Gastroesophageal sphincter (tissue), 4 donors: ENCODE measurements around the gene B3GLCT. TPM values are rescaled to one million over a fixed set of nuclear protein-coding genes. Genes with fewer than 3 reads are reported as not detected.
"Not testable (repeated sequence)": the region's sequence is repeated elsewhere in the genome, so short reads cannot be mapped to it uniquely, and the experiment has no call there.

Experiments
- ATAC-seq: fragments of 150-250 bp; one replicate; pipeline ENCODE4 v1.9.1; 2016; ENCODE audit warnings: mild to moderate bottlenecking, moderate library complexity
- H3K27ac ChIP-seq, 4 donors: fragments of 200-600 bp; sonication (generic) in 3 of 4; 1 replicate in 3 of 4; 2 replicates in 1 of 4; pipeline ENCODE4 v1.5.1; 2016 to 2019
- H3K27me3 ChIP-seq: fragments of 200-600 bp; sonication (generic); one replicate; pipeline ENCODE4 v1.5.1; 2019
- H3K36me3 ChIP-seq, 2 donors: fragments of 200-600 bp; sonication (generic); one replicate each; pipeline ENCODE4 v1.5.1; 2019; ENCODE audit warnings: control low read depth in 1 of 2
- H3K4me1 ChIP-seq, 3 donors: fragments of 200-600 bp; sonication (generic); 1 replicate in 2 of 3; 2 replicates in 1 of 3; pipeline ENCODE4 v1.5.1; 2016 to 2019; ENCODE audit warnings: control low read depth in 2 of 3
- H3K4me3 ChIP-seq, 2 donors: fragments of 200-600 bp; sonication (generic); one replicate each; pipeline ENCODE4 v1.5.1; 2019; ENCODE audit warnings: mild to moderate bottlenecking in 1 of 2, moderate library complexity in 1 of 2
- H3K9me3 ChIP-seq, 3 donors: fragments of 200-600 bp; sonication (generic); one replicate each; pipeline ENCODE4 v1.5.1; 2017 to 2019; ENCODE audit warnings: control low read depth in 2 of 3
- EP300 ChIP-seq: sonication (generic); formaldehyde crosslinking; IDR thresholded peaks from one replicate; pipeline ENCODE4 v1.6.1; 2017; ENCODE audit warnings: antibody characterized with exemption, mild to moderate bottlenecking
- POLR2A ChIP-seq, 2 donors: fragments of 450-650 bp; IDR thresholded peaks; one replicate each; pipeline ENCODE4 v1.6.1; 2017; ENCODE audit warnings: antibody characterized with exemption in 2 of 2, mild to moderate bottlenecking in 2 of 2, moderate library complexity in 1 of 2
- POLR2AphosphoS5 ChIP-seq: sonication (generic); formaldehyde crosslinking; IDR thresholded peaks from one replicate; pipeline ENCODE4 v1.6.1; 2017; ENCODE audit warnings: antibody characterized with exemption
- WGBS, 2 donors: methylation state at CpG; one replicate each; pipeline ENCODE4 v1.1.5; 2018; ENCODE audit warnings: low coverage in 1 of 2; 5-methylcytosine and 5-hydroxymethylcytosine counted together
- total RNA-seq, 4 donors: library from RNA; depleted of rRNA; stranded (reverse); fragments of >200 nt; gene quantifications; one replicate each; pipeline ENCODE4 v1.1.0, GENCODE V29; 2016
- TF ChIP-seq, protein P1 (sequence below), 4 experiments: fragments of 200-600 bp in 2 of 4; fragments of 450-650 bp in 2 of 4; sonication (generic) in 1 of 4; IDR thresholded peaks; one replicate each; pipeline ENCODE4 v1.5.1; 2017 to 2019; ENCODE audit warnings: antibody characterized with exemption in 4 of 4, mild to moderate bottlenecking in 2 of 4, moderate library complexity in 2 of 4

The B3GLCT gene
- total RNA-seq, 4 donors from 2014 or later: 6.2 to 15.2 (median 7.8) TPM

DNA sequence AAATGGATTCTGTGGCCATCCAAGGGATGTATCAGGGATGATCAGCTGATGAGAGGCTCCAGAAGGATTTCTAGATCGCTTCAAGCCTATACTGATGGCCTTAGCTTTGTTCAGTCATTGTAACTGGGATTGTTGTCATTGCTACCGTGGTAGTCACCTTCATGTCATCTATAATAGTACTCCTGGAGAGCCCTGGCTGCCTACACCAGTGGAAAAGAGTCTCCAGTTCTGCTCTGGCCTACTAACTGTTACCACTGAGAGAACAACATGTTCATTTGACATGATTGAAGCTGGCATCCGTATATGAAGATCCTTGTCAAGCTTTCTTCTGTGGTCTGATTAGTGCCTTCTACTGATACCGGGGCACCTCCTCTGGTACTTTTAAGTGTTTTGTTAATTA, 131.3 kb downstream of the B3GLCT start:
- ATAC-seq: no peak

DNA sequence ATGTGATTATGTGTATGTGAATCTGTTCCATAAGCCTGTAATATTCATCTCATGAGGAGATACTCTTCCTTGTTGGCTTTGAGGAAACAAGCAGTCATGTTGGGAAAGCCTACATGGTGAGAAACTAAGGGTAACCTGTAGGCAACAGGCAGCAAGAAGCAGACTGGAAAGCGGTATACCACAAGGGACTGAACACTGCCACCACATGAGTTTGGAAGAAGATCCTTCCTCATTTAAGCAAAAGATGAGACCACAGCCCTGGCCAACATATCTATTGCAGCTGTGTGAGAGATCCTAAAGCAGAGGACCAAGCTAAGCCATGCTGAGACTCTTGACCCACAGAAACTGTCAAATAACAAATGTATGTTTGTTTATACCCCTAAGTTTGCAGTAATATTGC, 134.8 kb downstream of the B3GLCT start:
- Histone ChIP-seq H3K36me3 (peaks cover 0 to 10% of the 10 kb centered on the region in 2 donors), H3K27ac (no peak overlapping the region), H3K4me3 (no peak overlapping the region), H3K4me1 (no peaks in the 10 kb centered on the region), H3K9me3 (peaks cover 0 to 21% (median 0%) of the 10 kb centered on the region in 3 donors), H3K27me3 (no peaks in the 10 kb centered on the region)
- TF ChIP-seq EP300 (no peak), POLR2AphosphoS5 (no peak), POLR2A (IDR thresholded peaks at IDR 0.05) (no peak)
- TF ChIP-seq, protein P1, sequence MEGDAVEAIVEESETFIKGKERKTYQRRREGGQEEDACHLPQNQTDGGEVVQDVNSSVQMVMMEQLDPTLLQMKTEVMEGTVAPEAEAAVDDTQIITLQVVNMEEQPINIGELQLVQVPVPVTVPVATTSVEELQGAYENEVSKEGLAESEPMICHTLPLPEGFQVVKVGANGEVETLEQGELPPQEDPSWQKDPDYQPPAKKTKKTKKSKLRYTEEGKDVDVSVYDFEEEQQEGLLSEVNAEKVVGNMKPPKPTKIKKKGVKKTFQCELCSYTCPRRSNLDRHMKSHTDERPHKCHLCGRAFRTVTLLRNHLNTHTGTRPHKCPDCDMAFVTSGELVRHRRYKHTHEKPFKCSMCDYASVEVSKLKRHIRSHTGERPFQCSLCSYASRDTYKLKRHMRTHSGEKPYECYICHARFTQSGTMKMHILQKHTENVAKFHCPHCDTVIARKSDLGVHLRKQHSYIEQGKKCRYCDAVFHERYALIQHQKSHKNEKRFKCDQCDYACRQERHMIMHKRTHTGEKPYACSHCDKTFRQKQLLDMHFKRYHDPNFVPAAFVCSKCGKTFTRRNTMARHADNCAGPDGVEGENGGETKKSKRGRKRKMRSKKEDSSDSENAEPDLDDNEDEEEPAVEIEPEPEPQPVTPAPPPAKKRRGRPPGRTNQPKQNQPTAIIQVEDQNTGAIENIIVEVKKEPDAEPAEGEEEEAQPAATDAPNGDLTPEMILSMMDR (IDR thresholded peaks at IDR 0.05): no peak
- 56% methylated on average over 1 of the region's 1 CpG; no CpG with 5 or more reads in 1 of the 2 donors for WGBS, 2 donors
- no peak for ATAC-seq

More for the DNA sequence above, 131.3 kb downstream of the B3GLCT start:
- Histone ChIP-seq H3K27me3 (no peaks in the 10 kb centered on the region), H3K27ac (no peak overlapping the region), H3K9me3 (peaks cover 0 to 2% (median 0%) of the 10 kb centered on the region in 3 donors), H3K4me1 (no peaks in the 10 kb centered on the region), H3K4me3 (no peak overlapping the region), H3K36me3 (peaks cover 0 to 22% of the 10 kb centered on the region in 2 donors)
- TF ChIP-seq, protein P1 (IDR thresholded peaks at IDR 0.05): no peak
- WGBS, 2 donors: 93 to 95% methylated on average over 2 to 4 of the region's 4 CpGs

DNA sequence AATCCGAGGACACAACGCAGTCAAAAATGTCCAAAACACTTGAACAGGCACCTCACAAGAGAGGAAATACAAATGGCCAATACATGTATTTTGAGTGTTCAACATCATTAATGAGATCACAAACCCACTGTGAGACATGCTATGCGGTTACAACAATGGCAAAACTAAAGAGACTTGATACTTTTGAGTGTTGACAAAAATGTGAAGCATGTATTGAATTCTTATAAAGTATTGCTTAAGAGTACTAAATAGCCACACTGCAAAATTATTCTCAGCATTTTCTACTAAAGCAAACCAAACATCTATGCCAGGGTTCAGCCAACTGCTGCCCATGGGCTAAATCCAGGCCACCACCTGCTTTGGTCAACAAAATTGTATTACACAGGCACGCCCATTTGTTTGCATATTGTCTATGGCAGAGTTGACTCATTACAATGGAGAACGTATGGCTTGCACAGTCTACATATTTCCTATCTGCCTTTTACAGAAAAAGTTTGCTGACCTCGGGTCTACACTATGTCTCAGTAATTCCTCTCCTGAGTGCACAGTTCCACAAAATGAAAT, 135.3 kb downstream of the B3GLCT start:
- no peaks in the 10 kb centered on the region for H3K27me3 ChIP-seq
- WGBS, 2 donors: 74 to 81% methylated on average over 6 of the region's 6 CpGs
- TF ChIP-seq POLR2AphosphoS5: no peak
- no peak overlapping the region for H3K4me3 ChIP-seq
- H3K27ac ChIP-seq: no peak overlapping the region
- peaks cover 0 to 26% (median 0%) of the 10 kb centered on the region in 3 donors for H3K9me3 ChIP-seq
- H3K4me1 ChIP-seq: no peaks in the 10 kb centered on the region
- no peak for ATAC-seq
- peaks cover 0 to 7% of the 10 kb centered on the region in 2 donors for H3K36me3 ChIP-seq

DNA sequence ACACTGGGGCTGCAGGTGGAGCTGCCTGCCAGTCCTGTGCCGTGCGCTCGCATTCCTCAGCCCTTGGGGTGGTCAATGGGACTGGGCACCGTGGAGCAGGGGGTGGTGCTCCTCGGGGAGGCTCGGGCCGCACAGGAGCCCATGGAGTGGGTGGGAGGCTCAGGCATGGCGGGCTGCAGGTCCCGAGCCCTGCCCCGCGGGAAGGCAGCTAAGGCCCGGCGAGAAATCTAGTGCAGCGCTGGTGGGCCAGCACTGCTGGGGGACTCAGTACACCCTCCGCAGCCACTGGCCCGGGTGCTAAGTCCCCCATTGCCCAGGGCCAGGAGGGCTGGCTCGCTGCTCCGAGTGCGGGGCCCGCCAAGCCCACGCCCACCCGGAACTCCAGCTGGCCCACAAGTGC, 139.8 kb downstream of the B3GLCT start:
- H3K9me3 ChIP-seq: peaks cover 0 to 43% (median 0%) of the 10 kb centered on the region in 3 donors
- ATAC-seq, H3K27ac ChIP-seq, H3K36me3 ChIP-seq, H3K4me1 ChIP-seq, H3K4me3 ChIP-seq, H3K27me3 ChIP-seq: not testable (repeated sequence)
- no CpG with 5 or more reads among the region's 22 CpGs for WGBS, 2 donors

DNA sequence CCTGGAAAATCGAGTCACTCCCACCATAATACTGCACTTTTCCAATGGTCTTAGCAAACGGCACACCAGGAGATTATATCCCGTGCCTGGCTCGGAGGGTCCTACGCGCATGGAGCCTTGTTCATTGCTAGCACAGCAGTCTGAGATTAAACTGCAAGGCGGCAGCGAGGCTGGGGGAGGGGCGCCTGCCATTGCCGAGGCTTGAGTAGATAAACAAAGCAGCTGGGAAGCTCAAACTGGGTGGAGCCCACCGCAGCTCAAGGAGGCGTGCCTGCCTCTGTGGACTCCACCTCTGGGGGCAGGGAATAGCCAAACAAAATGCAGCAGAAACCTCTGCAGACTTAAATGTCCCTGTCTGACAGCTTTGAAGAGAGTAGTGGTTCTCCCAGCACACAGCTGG, 141.1 kb downstream of the B3GLCT start:
- H3K4me1 ChIP-seq, ATAC-seq, H3K36me3 ChIP-seq, H3K4me3 ChIP-seq, H3K27me3 ChIP-seq, H3K27ac ChIP-seq: not testable (repeated sequence)
- 80 to 86% methylated on average over 2 to 4 of the region's 12 CpGs for WGBS, 2 donors
- peaks cover 0 to 43% (median 0%) of the 10 kb centered on the region in 3 donors for H3K9me3 ChIP-seq

DNA sequence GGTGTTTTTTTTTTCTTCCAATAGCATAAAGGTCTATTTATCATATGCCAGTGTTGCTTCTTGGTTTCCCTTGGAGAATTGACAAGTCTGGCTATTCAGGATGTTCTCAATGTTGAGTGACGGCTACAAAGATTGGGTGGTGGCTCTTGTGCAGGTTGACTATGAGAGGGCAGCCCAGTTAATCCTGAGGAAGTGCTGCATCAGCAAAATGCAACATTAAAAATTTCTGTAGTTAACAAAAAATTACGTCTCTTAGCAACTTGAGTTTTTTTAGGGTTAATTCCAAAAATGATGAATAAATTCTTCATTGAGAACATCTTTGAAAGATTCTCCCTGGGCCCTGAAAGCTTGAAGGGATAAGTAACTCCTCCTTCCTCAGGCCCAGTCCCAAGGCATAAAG, 147.1 kb downstream of the B3GLCT start:
- Histone ChIP-seq H3K27ac (no peak overlapping the region), H3K36me3 (no peaks in the 10 kb centered on the region), H3K9me3 (peaks cover 0 to 4% (median 0%) of the 10 kb centered on the region in 3 donors), H3K4me1 (no peaks in the 10 kb centered on the region), H3K27me3 (peaks cover 4% of the 10 kb centered on the region), H3K4me3 (no peak overlapping the region)
- no peak for ATAC-seq
- 67 to 79% methylated on average over 1 to 2 of the region's 2 CpGs for WGBS, 2 donors
- no peak for TF ChIP-seq POLR2A (IDR thresholded peaks at IDR 0.05)
- no peak for TF ChIP-seq POLR2AphosphoS5
- no peak for TF ChIP-seq EP300
- TF ChIP-seq, protein P1 (IDR thresholded peaks at IDR 0.05): no peak
